HG03025 (cell line): ENCODE data around the gene STXBP1.
"Not testable (repeated sequence)": the region's sequence is repeated elsewhere in the genome, so short reads cannot be mapped to it uniquely, and the experiment has no call there.

Experiments used
- ATAC-seq: cut with Tn5 transposase; IDR thresholded peaks from one replicate; pipeline ENCODE4 v1.9.1; 2021; ENCODE audit warnings: mild to moderate bottlenecking, moderate library complexity; ENCODE audit not compliant: unreplicated experiment, low FRiP score

The STXBP1 gene

GRCh38 chr9:127608104-127608966 is 3.7 kb upstream of the STXBP1 start:
- ATAC-seq: no peak

- ATAC-seq: no peak
These were observed 526 bp upstream of the STXBP1 start for GRCh38 chr9:127611603-127611898.

- no peak for ATAC-seq
These were observed 984 bp downstream of the STXBP1 start for GRCh38 chr9:127612939-127613582.

- ATAC-seq: no peak
These were observed 1.5 kb downstream of the STXBP1 start for GRCh38 chr9:127613583-127613954.

- no peak for ATAC-seq
These were observed 2.9 kb downstream of the STXBP1 start for GRCh38 chr9:127614961-127615360.

GRCh38 chr9:127621339-127621970 is 9.4 kb downstream of the STXBP1 start:
- not testable (repeated sequence) for ATAC-seq

- ATAC-seq: no peak
These were observed 14.8 kb downstream of the STXBP1 start for GRCh38 chr9:127626752-127627493.

GRCh38 chr9:127627494-127627855 is 15.4 kb downstream of the STXBP1 start:
- no peak for ATAC-seq

- no peak for ATAC-seq
These were observed 16.8 kb downstream of the STXBP1 start for GRCh38 chr9:127628758-127629467.

- ATAC-seq: no peak
These were observed 17.5 kb downstream of the STXBP1 start for GRCh38 chr9:127629468-127630081.

- ATAC-seq: no peak
These were observed 21.3 kb downstream of the STXBP1 start for GRCh38 chr9:127633216-127633862.

GRCh38 chr9:127634021-127634420 is 21.9 kb downstream of the STXBP1 start:
- ATAC-seq: no peak

- no peak for ATAC-seq
These were observed 22.6 kb downstream of the STXBP1 start for GRCh38 chr9:127634698-127635097.

- no peak for ATAC-seq
These were observed 23.2 kb downstream of the STXBP1 start for GRCh38 chr9:127635201-127635735.

- no peak for ATAC-seq
These were observed 25.3 kb downstream of the STXBP1 start for GRCh38 chr9:127637322-127637847.

GRCh38 chr9:127640908-127641545 is 28.9 kb downstream of the STXBP1 start:
- ATAC-seq: no peak

GRCh38 chr9:127642082-127642740 is 30.1 kb downstream of the STXBP1 start:
- no peak for ATAC-seq
